G401 (cell line): ENCODE measurements around the gene EEF1AKMT2. TPM values are rescaled to one million over a fixed set of nuclear protein-coding genes. Genes with fewer than 3 reads are reported as not detected.
"Not testable (repeated sequence)": the region's sequence is repeated elsewhere in the genome, so short reads cannot be mapped to it uniquely, and the experiment has no call there.

Experiments used
- DNase-seq: peaks from one replicate; pipeline ENCODE4 v3.0.0-alpha.2; 2015; ENCODE audit warnings: low spot score
- in situ Hi-C: cut with HindIII; loops from 2 replicates; pipeline ENCODE4 v1.10.0; 2016; ENCODE audit warnings: low sequenced_read_pairs, mixed read lengths
- total RNA-seq: library from RNA; depleted of rRNA; stranded (reverse); fragments of >200 nt; shearing (Covaris generic); gene quantifications from 2 replicates; pipeline ENCODE4 v1.2.3, GENCODE V29; 2014; rRNA removed

EEF1AKMT2 gene
- 35.6 and 35.8 TPM in 2 replicates for total RNA-seq

- in situ Hi-C loops = no loop called here
- DNase-seq = peak; percentile 85
Measured at GRCh38 chr10:124791547-124792348, at the start of gene EEF1AKMT2. EEF1AKMT2 (minus strand) TSS chr10:124791887; CDS start chr10:124791833, 54 bp downstream.

GRCh38 chr10:124837687-124838086 lies 46.0 kb upstream of the EEF1AKMT2 start:
- DNase-seq = no peak
- in situ Hi-C loops = no loop called here

GRCh38 chr10:124831116-124831515 lies 39.4 kb upstream of the EEF1AKMT2 start:
- in situ Hi-C loops = no loop called here
- no peak for DNase-seq

- in situ Hi-C loops = no loop called here
- no peak for DNase-seq
Measured at GRCh38 chr10:124830445-124830844, 38.8 kb upstream of the EEF1AKMT2 start.

- in situ Hi-C loops = no loop called here
- no peak for DNase-seq
Measured at GRCh38 chr10:124829447-124830115, 37.9 kb upstream of the EEF1AKMT2 start.

GRCh38 chr10:124827474-124827873 lies 35.8 kb upstream of the EEF1AKMT2 start:
- in situ Hi-C loops = no loop called here
- peak; percentile 26 for DNase-seq

GRCh38 chr10:124826262-124826661 lies 34.6 kb upstream of the EEF1AKMT2 start:
- DNase-seq = no peak
- in situ Hi-C loops = no loop called here

GRCh38 chr10:124825702-124826101 lies 34.0 kb upstream of the EEF1AKMT2 start:
- in situ Hi-C loops = no loop called here
- DNase-seq = no peak

GRCh38 chr10:124824932-124825331 lies 33.2 kb upstream of the EEF1AKMT2 start:
- in situ Hi-C loops, DNase-seq: not testable (repeated sequence)

- in situ Hi-C loops = no loop called here
Measured at GRCh38 chr10:124824507-124824906, 32.8 kb upstream of the EEF1AKMT2 start.

GRCh38 chr10:124821520-124821919 lies 29.8 kb upstream of the EEF1AKMT2 start:
- DNase-seq = no peak
- in situ Hi-C loops = no loop called here

More at GRCh38 chr10:124824507-124824906, 32.8 kb upstream of the EEF1AKMT2 start:
- DNase-seq = no peak

GRCh38 chr10:124820121-124820520 lies 28.4 kb upstream of the EEF1AKMT2 start:
- in situ Hi-C loops = no loop called here
- DNase-seq = no peak

- DNase-seq = no peak
- in situ Hi-C loops = no loop called here
Measured at GRCh38 chr10:124802313-124802675, 10.6 kb upstream of the EEF1AKMT2 start.

GRCh38 chr10:124799211-124799610 lies 7.5 kb upstream of the EEF1AKMT2 start:
- in situ Hi-C loops = no loop called here
- no peak for DNase-seq

- DNase-seq = no peak
- in situ Hi-C loops = no loop called here
Measured at GRCh38 chr10:124798781-124799180, 7.1 kb upstream of the EEF1AKMT2 start.

- no peak for DNase-seq
- in situ Hi-C loops = no loop called here
Measured at GRCh38 chr10:124798364-124798763, 6.7 kb upstream of the EEF1AKMT2 start.

GRCh38 chr10:124792998-124793352 lies 1.3 kb upstream of the EEF1AKMT2 start:
- in situ Hi-C loops = no loop called here

GRCh38 chr10:124782900-124783299 lies 8.8 kb downstream of the EEF1AKMT2 start:
- DNase-seq, in situ Hi-C loops: not testable (repeated sequence)

More at GRCh38 chr10:124792998-124793352, 1.3 kb upstream of the EEF1AKMT2 start:
- no peak for DNase-seq

- DNase-seq = no peak
- in situ Hi-C loops = no loop called here
Measured at GRCh38 chr10:124768791-124769190, 22.9 kb downstream of the EEF1AKMT2 start.

GRCh38 chr10:124765256-124765655 lies 26.4 kb downstream of the EEF1AKMT2 start:
- DNase-seq = no peak
- in situ Hi-C loops = no loop called here
